ENCODE results near the gene MORF4L2. TPM values are rescaled to one million over a fixed set of nuclear protein-coding genes. Genes with fewer than 3 reads are reported as not detected.
A peak's percentile ranks its signal among the peaks of the same experiment; 100 is the strongest.

Gene MORF4L2
- total RNA-seq, 6 experiments from 2014 or later = 148 to 252 (median 183) TPM

DNA sequence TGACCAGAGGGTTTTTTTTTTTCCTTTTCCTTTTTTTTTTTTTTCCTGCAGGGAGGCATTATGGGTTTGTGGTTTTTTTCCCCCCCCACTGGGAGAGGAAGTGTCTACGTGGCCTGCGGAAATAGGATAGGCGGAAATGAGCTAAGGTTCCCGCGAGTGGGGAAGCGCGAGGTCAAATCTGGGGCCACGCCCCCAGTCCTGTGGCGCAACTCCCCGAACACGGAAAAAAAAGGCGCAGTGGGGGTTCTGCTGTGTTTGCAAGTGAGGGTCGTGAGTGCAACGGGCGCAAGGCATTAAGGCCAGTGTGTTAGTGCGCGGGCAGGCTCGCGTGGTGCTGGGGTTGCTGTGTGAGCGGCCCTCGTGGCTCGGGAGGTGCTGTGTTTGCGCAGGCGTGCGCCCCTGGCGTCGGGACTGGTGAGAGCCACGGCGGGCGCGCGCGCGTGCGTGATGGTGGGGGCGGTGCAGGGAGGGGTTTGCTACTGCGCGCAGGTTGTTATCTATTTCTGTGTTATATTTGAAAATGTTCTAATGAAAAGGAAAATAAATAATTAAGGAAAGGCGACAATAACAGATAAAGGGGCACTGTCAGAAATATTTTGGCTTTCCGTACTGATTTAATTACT, 685 bp upstream of the MORF4L2 start:
- ATAC-seq = peak; percentile 82 to 88 (median 84)
- intact Hi-C loops (cut with DNase I) = no loop called here

DNA sequence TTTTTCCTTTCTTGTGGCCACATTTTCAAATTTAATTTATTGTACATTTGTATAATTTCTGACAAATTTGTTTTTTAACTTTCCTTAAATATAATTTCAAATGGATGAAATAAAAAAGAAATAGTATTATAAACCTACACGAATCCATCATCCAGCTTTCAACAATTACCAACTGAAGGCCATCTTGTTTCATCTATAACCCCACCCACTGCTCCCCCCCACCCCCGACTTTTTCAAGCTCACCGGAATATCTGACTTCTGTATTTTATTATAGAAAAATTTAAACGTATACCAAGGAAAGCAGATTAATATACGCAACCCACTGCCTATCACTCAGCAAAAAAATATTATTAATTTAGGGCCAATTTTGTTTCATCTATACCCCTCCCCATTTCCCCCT, 1.1 kb downstream of the MORF4L2 start:
- DNase-seq (no peak), ATAC-seq (no peak)
- Histone ChIP-seq H3K27ac (peak overlapping the region; percentile 92 to 98 (median 98)), H3K9me3 (no peaks in the 10 kb centered on the region), H3K36me3 (peaks cover 0 to 29% (median 16%) of the 10 kb centered on the region in 4 donors), H3K4me3 (peak overlapping the region; percentile 36 to 59 (median 57)), H3K4me1 (peaks cover 0 to 15% (median 0%) of the 10 kb centered on the region in 4 donors), H3K27me3 (no peaks in the 10 kb centered on the region)
- no peak for TF ChIP-seq POLR2A (IDR thresholded peaks at IDR 0.05)
- TF ChIP-seq, protein P1, sequence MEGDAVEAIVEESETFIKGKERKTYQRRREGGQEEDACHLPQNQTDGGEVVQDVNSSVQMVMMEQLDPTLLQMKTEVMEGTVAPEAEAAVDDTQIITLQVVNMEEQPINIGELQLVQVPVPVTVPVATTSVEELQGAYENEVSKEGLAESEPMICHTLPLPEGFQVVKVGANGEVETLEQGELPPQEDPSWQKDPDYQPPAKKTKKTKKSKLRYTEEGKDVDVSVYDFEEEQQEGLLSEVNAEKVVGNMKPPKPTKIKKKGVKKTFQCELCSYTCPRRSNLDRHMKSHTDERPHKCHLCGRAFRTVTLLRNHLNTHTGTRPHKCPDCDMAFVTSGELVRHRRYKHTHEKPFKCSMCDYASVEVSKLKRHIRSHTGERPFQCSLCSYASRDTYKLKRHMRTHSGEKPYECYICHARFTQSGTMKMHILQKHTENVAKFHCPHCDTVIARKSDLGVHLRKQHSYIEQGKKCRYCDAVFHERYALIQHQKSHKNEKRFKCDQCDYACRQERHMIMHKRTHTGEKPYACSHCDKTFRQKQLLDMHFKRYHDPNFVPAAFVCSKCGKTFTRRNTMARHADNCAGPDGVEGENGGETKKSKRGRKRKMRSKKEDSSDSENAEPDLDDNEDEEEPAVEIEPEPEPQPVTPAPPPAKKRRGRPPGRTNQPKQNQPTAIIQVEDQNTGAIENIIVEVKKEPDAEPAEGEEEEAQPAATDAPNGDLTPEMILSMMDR (IDR thresholded peaks at IDR 0.05) = no peak
- intact Hi-C loops (cut with DNase I) = no loop called here
- 26% methylated on average over 5 of the region's 5 CpGs for WGBS (ENCODE audit: insufficient coverage, low coverage, low lambda C conversion rate, missing lambda C conversion rate)

More for the DNA sequence above, 685 bp upstream of the MORF4L2 start:
- peak; percentile 56 for TF ChIP-seq POLR2A (IDR thresholded peaks at IDR 0.05)
- TF ChIP-seq, protein P1 (IDR thresholded peaks at IDR 0.05) = peak; percentile 31 to 41 (median 38)
- 18% methylated on average over 29 of the region's 40 CpGs for WGBS (ENCODE audit: insufficient coverage, low coverage, low lambda C conversion rate, missing lambda C conversion rate)
- Histone ChIP-seq H3K4me3 (peak overlapping the region; percentile 39 to 61 (median 55)), H3K27ac (peak overlapping the region; percentile 96 to 99 (median 98)), H3K4me1 (peaks cover 0 to 15% (median 0%) of the 10 kb centered on the region in 4 donors), H3K9me3 (no peaks in the 10 kb centered on the region), H3K36me3 (peaks cover 0 to 24% (median 12%) of the 10 kb centered on the region in 4 donors), H3K27me3 (no peaks in the 10 kb centered on the region)
- peak; percentile 89 to 92 (median 91) for DNase-seq

DNA sequence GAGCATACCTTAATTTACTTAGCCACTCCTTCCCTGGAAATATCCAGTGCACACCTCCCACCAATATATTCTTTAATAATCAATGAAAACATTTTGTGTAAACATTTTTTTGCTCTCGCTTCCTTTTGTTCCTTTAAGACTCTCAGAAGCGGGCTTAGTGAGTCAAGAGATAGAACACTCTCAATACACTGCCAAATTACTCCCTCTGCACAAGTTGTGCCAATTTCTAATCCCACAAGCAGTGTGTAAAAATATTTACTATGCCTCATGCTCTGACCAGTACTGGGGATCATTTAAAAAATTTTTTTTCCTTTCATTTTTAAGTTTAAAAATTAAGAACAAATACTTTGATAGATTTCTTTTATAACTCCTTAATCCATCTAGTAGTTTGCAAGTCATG, 5.1 kb downstream of the MORF4L2 start:
- ATAC-seq (no peak), DNase-seq (no peak)
- no peaks in the 10 kb centered on the region for H3K27me3 ChIP-seq
- H3K27ac ChIP-seq = no peak overlapping the region
- intact Hi-C loops (cut with DNase I) = no loop called here
- TF ChIP-seq POLR2A (IDR thresholded peaks at IDR 0.05) = no peak
- TF ChIP-seq, protein P1 (IDR thresholded peaks at IDR 0.05) = no peak
- H3K36me3 ChIP-seq = peaks cover 0 to 51% (median 22%) of the 10 kb centered on the region in 4 donors
- peaks cover 0 to 15% (median 0%) of the 10 kb centered on the region in 4 donors for H3K4me1 ChIP-seq
- H3K9me3 ChIP-seq = no peaks in the 10 kb centered on the region
- WGBS (ENCODE audit: insufficient coverage, low coverage, low lambda C conversion rate, missing lambda C conversion rate) = 52% methylated on average over 2 of the region's 2 CpGs
- H3K4me3 ChIP-seq = no peak overlapping the region

DNA sequence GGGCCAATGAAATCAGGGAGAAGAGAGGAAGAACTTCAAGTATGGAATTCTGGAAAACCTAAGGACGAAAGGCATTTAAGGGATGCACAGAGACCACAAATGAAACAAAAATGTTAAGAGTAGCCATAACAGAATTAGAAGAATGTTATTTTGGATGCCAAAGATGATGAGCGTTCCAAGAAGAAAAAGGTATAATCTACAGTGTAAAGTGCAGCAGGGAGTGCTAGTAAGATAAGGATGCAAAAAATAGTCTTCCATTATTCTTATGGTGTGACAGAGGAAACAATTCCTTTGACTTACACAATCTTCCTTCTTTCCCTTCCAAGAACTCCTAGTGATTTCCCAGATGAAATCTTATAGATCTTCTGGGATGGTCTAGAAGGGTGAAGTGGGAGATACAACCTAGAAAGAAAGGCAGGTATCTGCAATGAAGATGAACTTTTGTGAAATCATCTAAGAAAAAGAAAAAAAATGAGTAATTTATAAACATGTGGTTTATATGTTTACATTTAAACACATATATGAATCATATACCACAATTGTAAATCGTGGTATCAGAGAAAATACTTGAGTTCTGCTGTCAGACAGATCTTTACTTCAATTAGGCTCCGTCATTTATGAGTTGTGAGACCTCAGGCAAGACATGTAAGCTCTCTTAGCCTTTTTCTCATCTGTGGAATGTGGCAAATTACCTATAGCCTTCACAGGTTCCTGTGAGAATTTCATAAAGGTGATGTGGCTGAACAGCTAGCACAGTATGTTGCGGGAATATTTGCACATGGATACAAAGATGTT, 8.1 kb downstream of the MORF4L2 start:
- no peaks in the 10 kb centered on the region for H3K9me3 ChIP-seq
- no peak overlapping the region for H3K4me3 ChIP-seq
- H3K27ac ChIP-seq = no peak overlapping the region
- no peaks in the 10 kb centered on the region for H3K4me1 ChIP-seq
- DNase-seq = no peak
- 61% methylated on average over 5 of the region's 5 CpGs for WGBS (ENCODE audit: insufficient coverage, low coverage, low lambda C conversion rate, missing lambda C conversion rate)
- H3K27me3 ChIP-seq = no peaks in the 10 kb centered on the region
- no peak for ATAC-seq
- peaks cover 0 to 48% (median 11%) of the 10 kb centered on the region in 4 donors for H3K36me3 ChIP-seq
- intact Hi-C loops (cut with DNase I) = no loop called here
- TF ChIP-seq, protein P1 (IDR thresholded peaks at IDR 0.05) = no peak
- TF ChIP-seq POLR2A (IDR thresholded peaks at IDR 0.05) = no peak
